Esophagus mucosa (tissue), 1 donor: Measurements from ENCODE around the gene C15orf40. TPM values are rescaled to one million over a fixed set of nuclear protein-coding genes. Genes with fewer than 3 reads are reported as not detected.
A peak's percentile ranks its signal among the peaks of the same experiment; 100 is the strongest.
"Not testable (repeated sequence)": the region's sequence is repeated elsewhere in the genome, so short reads cannot be mapped to it uniquely, and the experiment has no call there.

Experiments used
- ATAC-seq: fragments of 200-7000 bp; cut with Tn5 transposase; one replicate; pipeline ENCODE4 v1.9.1; 2020
- total RNA-seq: library from RNA; stranded (reverse); gene quantifications from one replicate; pipeline ENCODE4 v1.2.4, GENCODE V29; 2023
- donor health status: DM: yes; HTN: yes; CAD: no.

C15orf40 gene
- total RNA-seq, result 18.7 TPM

DNA sequence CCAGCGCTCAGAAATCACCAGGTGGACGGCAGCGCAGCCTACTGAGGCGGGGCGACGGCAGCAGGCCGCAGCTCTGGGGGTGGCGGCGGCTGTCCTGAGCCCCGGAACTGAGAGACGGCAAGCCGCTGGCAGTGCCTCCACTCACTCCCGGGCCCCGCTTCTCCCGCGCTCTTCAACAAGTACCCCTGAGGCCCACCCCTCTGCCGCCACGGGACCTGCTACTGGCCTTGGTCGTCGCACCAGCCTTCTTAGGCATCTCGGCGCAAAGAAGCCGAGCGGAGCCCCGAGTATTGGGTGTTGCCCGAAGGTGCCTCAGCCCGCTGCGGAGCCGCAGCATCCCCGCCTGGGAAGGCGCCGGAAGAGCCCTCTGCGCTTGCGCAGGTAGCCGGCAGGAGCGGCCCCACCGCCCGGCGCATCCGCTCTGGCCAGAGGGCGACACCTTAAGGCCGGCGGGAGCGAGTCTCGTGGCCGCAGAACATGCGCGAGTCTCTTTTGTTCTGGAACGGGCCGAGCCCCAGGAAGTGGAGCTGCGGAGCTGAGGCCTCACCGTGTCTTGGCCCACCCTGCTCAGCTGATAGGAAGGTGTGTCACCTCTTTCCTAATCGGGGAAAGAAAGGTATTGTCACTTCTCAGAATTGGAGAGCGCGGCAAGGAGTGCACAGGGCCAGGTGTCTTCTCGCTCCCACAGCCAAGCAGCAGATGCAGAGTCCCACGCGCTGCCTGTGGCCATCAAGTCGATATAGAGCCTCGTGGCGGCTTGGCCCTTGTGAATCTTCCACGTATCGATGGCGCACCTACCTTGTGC is at the start of gene C15orf40:
Gene C15orf40, minus strand, starts transcription at position 369 of the 805 bp plus-strand sequence. Its CDS starts 32 bp downstream, at position 337.
- peak; percentile 95 for ATAC-seq

DNA sequence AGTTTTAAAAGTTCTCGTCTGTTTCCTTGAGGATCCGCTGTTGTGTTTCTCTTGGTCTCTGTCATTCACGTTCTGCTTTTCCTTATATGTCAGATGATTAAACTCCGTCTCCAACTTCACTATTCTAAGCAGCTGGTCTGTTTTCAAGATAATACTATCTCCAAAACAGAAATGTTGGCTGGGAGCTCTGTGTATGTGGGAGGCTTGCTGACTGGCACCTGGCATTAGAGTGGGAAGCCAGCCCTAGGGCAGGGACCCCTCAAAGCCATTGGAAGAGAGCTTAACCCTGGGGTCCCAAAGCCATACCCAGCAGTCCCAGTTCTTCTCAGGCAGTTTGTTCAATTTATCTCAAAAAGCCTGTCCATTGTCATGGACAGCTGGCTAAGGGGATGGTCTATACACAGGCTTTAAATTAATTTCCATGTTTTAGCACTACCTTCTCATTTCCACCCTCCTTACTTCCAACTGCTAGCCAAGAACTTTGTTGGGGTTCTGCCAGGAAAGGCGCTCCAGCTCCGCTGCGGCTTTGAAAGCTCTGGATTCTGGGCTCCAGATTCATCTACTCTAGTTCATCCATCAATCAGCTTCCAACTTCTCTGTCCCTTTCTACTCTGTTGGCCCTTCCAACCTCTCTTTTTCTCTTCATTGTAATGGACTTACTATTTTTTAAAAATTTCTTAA is 46.4 kb upstream of the C15orf40 start:
- no peak for ATAC-seq

DNA sequence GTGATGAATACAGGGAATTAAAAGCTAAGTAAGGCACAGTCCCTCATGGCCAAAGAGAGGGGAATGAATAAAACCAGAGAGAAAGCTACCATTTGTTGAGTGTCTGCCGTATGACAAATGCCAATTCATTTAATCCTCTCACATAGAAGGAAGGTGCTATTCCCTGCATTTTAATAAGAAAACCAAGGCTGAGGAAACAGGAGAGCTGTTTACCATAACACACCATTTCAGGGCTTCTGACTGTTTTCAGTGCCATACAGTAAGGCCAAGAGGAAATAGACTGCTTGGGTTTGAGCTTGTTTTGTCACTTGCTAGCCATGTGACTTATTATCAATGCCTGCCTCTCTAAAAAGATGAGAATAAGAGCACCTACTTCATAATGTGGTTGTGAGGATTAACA is 45.6 kb upstream of the C15orf40 start:
- ATAC-seq, result no peak

DNA sequence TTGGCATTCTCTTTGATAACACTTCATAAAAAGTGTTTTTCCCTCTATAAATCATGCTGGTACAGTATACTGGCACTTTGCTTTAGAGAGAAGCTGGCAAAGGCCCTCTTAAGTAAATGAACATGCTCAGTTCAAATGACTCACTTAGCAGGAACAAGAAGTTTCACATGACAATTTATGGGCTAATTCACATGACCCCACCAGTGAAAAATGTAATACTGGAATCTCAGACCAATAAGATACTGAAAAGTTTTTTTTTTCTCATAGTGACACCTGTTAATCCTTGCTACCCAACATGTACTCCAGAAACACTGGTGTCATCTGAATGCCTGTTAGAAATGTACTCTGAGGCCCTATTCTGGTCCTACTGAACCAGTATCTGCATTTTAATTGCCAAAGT is 41.7 kb upstream of the C15orf40 start:
- peak; percentile 23 for ATAC-seq

DNA sequence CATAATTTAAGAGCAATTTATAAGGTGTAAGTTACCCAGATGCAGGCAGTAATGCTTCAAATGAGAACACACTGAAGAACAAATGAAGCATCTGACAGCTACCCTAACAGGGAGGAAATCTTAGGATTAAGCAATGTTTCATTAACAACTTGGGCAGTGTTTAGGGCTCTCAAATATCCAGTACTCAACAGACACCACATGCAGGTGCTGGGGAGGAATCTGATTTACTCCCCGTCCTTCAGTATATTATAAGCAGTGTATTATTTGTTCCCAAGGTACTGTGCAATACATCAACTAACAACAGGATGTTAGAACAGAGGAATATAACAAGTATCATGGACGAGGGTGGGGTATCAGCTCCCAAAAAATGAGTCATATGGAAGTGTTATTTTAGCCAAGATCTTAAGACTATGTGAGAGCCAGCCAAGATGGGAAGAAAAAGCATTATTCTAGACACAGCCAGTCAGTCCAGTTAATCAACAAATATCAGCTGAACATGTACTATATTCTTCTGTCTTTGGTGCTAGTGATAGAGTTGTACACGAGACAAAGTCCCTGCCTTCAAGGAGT is 35.2 kb upstream of the C15orf40 start:
- ATAC-seq, result peak; percentile 92

DNA sequence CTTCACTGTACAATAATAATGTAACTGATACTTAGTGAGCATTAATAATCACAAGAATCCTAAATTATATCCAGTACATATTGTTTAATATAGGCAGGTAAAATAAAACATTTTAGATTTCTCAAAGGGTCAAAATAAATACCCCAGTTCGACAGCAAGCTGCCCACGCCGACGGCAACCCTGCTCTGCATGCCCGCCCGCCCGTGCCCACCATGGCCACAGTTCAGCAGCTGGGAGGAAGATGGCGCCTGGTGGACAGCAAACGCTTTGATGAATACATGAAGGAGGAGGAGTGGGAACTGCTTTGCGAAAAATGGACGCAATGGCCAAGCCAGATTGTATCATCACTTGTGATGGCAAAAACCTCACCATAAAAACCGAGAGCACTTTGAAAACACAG is 32.7 kb upstream of the C15orf40 start:
- ATAC-seq, result no peak

DNA sequence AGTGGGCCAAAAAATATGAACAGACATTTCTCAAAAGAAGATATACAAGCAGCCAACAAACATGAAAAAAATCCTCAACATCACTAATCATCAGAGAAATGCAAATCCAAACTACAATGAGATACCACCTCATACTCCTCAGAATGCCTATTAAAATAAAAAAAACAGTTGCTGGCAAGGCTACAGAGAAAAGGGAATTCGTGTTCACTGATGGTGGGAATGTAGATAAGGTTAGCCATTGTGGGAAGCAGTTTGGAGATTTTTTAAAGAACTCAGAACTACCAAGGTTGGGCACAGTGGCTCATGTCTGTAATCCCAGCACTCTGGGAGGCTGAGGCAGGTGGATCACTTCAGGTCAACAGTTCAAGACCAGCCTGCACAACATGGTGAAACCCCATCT is 27.8 kb upstream of the C15orf40 start:
- no peak for ATAC-seq

DNA sequence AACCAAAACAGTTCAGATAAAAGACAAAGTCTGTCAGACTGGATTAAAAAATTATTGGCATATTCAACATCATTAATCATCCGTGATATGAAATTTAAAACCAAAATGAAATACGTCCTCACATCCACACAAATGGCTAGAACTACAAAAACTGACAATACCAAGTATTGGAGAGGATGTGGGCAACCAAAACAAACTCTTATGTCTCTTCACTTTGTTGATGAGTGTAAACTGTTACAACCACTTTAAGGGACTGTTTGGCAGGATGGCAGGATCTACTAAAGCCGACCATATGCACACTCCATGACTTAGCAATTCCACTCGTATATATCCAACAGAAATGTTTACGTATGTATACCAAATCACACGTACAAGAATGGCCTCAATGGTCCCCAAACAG is 24.8 kb upstream of the C15orf40 start:
- no peak for ATAC-seq

DNA sequence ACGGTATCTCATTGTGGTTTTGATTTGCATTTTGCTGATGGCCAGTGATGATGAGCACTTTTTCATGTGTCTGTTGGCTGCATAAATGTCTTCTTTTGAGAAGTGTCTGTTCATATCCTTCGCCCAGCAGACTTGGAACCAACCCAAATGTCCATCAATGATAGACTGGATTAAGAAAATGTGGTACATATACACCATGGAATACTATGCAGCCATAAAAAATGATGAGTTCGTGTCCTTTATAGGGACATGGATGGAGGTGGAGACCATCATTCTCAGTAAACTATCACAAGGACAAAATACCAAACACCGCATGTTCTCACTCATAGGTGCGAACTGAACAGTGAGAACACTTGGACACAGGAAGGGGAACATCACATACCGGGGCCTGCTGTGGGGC is 19.8 kb upstream of the C15orf40 start:
- ATAC-seq, result not testable (repeated sequence)

DNA sequence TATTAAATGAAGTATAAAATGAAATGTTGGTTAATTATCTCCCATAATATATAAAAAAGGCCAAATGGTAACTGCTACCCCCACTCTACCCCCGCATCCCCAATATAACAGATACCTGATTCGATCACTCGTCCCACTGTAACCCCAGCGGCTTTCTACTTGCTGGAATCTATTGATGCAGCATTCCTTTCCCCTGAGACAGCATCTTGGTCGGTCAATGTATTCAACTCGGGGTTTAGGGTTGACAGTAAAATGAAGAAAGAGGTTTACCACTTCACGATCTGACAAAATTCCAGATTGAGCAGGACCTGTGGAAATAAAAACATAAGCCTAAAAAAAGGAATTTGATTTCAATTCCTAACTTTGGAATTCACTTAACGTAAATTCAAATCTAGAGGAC is 18.6 kb upstream of the C15orf40 start:
- ATAC-seq, result no peak

DNA sequence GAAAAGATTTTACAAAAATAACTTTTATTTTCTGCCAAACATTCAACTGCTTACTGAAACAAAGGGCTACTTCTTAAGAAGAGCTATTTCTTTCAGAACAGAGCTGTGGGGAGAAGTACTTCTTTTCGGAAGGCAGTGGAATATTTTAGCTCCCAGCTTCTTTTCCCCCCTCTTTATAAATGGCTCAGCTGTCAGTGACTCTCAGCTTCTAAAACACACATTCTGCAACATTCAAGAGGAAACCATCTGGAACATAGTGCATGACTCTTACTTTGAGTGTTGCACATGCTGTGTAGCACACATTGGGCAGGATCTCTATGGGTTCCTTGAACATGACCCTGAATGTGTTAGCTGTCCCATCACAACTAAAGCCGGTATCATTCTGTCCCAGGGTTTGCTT is 7.0 kb upstream of the C15orf40 start:
- ATAC-seq, result no peak

DNA sequence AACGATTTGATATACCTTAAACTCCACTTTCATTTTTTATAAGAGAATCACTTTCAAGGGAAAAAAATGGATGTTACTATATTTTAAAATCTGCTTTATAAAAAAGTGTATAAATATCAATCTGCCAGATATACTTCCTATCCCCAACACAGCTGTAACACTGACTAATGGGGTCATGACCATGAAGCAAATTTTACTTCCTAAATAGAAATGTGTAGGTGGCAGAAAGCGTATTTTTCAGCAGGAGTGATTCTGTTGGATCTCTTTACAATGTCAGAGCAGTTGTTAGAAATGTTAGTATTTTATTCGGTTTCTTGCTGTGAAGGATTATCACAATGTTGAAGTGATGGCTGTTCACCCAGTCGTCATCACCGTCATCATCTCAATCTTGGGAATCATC is 5.5 kb upstream of the C15orf40 start:
- no peak for ATAC-seq

DNA sequence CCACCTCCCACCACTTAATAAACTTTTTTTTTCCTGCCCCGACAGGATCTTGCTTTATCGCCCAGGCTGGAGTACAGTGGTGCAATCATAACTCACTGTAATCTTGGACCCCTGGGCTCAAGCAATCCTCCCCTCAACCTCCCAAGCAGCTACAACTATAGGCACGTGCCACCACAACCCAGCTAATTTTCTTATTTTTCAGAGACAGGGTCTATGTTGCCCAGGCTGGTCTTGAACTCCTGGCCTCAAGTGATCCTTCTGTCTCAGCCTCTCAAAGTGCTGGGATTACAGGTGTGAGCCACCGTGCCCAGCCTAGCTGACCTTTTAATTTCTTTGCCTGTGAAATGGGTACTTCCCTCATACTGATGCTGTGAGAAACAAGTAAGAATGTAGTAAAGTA is 3.9 kb upstream of the C15orf40 start:
- ATAC-seq, result no peak

DNA sequence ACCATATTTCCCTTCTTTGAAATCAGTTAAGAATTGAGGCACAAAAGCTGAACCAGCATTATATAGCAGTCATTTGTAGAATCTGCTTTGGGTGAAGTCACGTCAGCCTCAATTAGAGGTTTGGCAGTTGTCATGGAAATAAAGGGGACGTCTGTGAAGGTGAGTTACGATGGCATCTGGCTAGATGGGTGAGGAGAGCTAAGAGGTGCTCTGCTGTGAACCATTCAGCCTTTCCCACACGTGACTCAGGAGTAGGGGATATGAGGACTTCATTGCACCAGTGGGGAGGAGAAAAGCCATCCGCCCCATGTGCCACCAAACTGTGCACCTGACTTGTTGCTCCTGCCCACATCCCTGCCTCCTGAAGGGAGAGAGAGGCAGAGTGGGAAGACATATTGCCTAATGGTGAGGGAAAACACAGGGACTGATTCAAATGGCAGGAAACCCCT is 2.8 kb upstream of the C15orf40 start:
- no peak for ATAC-seq

DNA sequence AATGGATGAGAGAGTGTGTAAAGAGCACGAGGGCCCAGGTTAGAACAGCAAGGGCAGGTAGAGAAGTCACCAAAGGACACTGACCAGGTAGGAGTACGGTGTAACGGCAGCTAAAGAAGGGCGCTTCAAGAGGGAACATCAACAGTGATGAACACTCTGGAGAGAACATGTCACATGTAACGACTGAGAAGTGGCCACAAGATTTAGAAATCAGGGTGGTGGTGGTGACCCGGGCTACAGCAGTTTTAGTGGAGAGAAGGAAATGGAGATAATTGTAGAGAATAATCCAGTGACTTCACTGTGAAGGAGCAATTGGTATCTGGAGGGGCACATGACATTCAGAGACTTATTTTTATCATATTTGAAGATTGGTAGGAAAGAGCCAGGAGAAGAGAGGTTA is 1.2 kb upstream of the C15orf40 start:
- ATAC-seq, result no peak

DNA sequence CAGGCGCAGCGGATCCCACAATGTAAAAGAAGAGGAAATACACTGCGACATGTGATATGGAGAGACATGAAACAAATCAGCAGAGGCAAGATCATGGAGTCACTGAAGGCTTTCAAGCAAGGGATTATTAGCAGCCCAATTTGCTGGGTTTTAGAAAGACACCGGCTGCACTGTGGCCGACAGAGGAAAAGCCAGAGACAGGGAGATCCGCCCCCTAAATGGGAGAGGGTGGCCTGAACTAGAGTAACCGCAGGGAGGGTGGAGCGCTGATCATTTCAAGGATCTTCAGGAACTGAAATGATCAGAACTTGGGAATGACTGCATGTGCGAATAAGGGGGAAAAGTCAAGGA is 612 bp upstream of the C15orf40 start:
- ATAC-seq, result no peak

DNA sequence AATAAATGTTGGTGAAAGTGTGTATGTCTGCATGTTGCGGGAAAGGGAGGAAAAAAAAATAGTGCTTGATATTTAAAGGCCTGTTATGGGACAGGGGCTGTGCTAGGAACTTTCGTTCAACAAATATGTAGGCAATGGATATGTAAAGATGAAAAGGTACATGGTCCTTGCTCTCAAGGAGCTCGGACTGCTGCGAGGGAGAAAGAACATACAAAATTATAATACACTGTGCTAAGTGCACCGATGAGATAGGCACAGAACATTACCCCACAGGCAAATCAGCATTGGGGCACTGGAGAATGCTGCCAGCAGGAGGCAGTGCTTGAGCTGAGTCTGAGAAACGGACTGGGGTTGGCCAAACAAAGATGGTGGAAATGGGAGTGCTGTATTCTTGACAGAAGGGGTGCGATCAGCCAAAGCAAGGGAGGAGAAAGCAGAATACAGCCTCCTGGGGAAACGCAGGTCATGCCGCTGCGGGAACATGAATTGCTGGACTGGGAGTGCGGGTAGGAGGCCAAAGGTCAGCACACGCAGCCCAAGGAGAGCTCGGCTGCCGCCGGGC is 649 bp downstream of the C15orf40 start:
- peak; percentile 81 for ATAC-seq

DNA sequence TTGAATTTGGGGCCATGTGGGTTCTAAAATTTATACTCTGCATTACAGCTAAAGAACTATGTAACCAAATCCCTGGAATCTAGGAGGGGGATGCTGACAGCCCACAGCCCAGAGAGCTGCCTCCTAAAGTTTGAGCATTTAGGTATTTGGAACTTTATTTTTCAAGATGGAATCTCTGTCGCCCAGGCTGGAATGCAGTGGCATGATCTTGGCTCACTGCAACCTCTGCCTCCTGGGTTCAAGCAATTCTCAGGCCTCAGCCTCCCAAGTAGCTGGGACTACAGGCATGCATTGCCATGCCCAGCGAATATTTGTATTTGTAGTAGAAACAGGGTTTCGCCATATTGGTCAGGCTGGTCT is 10.8 kb downstream of the C15orf40 start:
- ATAC-seq, result not testable (repeated sequence)

DNA sequence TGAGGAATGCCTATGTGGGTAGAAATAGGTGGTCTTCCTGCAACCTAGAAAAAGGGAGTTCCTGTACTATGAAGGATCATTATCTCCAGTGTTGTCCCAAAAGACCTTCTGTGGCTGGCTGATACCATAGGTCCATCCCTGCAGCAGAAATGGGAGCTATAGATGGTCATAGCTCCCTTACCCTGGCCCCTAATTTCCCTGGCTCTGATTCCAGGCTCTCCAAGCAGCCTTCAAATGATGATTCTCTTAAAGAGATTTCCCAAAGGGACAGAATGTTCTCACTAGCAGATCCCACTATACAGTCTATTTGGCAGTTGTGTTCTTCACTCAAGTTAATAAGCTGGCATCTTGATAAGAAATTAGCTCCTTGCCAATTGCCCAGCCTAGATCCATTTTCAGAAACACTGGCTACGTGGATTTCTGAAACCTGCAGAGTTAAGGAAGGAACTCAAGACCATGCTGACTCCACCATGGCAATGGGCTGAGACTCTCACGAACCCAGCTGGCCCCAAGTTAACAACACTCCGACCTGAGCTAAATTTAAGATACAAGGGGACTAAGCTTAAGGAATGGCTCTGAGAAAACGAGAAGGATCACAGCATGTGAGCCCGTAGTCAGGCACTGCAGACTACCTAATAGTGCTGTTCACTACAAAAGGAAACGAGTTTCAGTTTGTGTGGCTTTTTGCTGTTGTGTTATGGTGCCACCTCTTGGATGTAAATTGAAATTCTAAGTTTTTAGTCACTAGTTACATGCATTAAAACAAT is 11.4 kb downstream of the C15orf40 start:
- ATAC-seq, result peak; percentile 86

DNA sequence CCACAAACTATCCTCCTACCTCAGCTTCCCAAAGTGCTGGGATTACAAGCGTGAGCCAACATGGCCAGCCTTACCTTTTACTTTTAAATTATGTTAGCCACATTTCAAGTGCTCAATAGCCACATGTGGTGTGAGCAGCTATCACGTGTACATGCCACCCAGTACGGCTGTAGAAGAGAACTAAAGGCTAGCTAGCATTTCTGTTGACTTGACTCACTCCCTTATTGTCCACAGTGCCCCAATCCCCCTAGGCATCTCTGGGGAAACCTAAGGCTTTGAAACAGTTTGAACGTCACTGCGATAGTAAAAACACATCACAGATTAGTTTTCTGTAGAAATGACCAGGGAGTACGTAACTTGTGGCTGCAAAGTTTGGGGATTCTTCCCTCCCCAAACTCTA is 12.0 kb downstream of the C15orf40 start:
- peak; percentile 44 for ATAC-seq

DNA sequence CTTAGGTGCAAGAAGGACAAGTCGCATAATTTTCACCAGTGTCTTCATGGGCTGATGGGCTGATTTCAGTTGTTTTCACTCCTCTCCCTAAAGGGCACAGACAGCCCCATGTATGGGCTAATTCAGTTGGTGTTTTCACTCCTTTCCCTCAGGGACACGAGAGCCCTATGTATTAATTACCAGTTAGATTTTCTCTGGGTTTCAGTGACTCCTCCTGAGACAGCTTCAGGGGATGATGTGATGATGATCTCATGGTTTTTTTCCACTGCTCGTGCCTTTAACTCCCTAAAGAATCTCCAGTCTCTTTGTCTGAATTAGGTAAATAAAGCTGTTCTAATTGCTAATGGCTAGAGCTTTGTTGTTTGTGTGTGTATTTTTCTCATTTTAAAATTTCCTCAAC is 15.5 kb downstream of the C15orf40 start:
- no peak for ATAC-seq

DNA sequence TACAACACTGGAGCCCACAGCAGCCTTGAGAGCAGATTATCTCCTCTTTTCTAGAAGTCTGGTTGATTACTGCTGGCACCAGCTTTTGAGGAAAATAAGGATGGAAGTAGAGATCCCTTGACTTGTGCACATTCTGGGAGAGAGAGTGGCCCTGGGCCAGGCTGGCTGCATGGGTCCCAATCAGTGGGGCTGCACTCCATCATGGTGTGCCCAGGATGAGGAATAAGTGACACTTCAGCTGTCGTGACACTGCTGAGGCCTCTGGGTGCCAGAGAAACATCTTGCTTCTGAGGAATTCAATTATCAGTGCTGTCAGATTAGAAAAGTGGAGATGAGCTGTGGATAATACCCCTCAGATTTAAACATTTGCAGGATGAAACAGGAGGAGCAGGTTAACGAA is 16.4 kb downstream of the C15orf40 start:
- no peak for ATAC-seq

DNA sequence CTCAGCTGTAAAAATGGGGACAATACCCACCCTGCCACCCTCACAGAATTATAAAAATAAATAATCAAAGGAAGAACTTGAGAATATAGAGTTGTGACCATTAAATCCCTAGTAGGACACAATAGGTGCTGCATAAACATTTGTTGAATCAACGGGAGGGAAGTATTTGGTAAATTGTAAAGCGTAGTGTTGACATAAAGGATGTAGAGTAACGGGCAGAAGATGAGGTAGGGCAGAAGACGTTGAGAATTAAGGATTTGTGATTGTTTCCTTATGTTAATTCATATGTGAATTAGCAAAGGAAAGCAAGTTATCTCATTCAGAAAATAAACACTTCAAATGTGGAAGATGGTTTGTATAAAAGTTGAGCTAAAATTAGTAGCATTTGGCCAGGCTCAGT is 18.3 kb downstream of the C15orf40 start:
- ATAC-seq, result no peak
